Activated gamma-delta T cell treated with Interleukin-2 at 50 U/mL for 16 hours (primary cell): ENCODE results near the gene SFT2D3.

ENCODE experiments used
- DNase-seq: peaks from one replicate; pipeline ENCODE4 v3.0.0-alpha.2; 2020

Gene SFT2D3

DNA sequence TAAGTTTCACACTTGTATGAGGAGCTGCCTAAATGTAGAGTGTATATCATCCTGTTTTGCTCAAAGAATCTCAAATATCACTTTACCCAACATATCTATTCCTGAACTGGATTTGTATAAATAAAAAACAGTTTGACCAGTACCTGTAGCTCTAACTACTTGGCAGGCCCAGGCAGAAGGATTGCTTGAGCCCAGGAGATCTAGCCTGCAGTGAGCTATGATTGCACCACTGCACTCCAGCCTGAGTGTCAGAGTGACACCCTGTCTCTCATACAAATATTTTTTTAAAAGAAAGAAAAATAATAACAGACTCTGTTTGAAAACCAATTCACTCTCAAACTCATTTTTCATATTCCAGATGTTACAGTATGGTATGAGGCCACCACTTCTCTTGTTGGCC lies 18.2 kb upstream of the SFT2D3 start:
- DNase-seq, result no peak

DNA sequence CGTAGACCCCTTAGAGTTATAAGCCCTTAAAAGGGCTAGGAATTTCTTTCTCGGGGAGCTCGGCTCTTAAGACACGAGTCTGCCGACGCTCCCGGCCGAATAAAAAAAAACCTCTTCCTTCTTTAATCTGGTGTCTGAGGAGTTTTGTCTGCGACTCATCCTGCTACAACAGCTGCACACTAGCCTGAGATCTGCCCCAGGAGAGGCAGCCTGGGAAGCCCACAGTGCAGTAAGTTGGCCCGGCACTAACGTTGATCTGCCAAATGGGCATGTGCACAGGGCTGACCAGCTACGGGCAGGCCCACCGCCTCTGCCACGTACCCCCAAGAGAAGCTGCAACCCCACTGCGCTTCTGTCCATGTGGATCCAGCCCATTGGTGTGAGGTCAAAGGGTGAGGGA lies 17.5 kb upstream of the SFT2D3 start:
- no peak for DNase-seq

DNA sequence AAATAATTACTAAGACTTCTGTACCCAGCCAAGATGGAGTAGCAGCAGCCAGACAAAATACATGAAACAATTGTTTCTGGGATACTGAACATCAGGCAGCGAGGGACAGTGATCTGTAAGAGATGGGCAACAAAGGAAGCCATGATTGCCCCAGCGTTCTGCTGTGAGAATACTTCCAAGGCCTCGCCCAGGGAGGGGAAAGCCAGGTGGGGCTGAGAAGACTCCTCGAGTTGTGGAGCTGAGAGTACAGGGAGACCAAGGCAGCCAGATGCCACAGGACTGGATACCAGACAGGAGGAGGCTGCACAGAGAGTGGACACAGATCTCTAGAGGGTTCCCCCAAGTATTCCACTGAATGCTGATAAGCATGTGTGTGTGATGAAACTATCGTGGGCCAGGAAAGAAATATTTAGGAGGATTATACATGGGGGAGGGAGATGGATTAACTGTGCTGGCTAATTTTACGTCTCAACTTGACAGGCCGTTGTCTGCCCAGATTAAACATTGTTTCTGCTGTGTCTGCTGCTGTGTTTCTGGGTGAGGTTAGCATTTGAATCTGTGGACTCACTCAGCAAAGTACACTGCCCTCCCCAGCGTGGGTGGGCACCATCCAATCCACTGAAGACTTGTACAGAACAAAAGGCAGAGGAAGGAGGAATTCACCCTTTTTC lies 15.8 kb upstream of the SFT2D3 start:
- DNase-seq, result no peak

DNA sequence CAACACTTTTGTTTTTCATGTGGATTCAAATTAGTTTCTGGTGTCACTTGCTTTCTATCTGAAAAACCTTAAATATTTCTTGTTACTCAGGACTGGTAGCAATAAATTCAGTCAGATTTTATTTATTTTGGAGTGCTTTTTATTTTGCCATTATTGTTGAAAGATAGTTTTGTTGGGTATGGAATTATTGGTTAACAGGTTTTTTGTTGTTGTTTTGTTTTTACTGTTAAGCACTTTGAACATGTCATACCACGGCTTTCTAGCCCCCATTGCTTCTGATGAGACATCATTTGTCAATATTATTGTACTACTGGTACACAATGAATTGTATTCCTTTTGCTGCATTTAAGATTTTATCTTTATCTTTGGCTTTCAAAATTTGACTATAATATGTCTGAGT lies 12.9 kb upstream of the SFT2D3 start:
- no peak for DNase-seq

DNA sequence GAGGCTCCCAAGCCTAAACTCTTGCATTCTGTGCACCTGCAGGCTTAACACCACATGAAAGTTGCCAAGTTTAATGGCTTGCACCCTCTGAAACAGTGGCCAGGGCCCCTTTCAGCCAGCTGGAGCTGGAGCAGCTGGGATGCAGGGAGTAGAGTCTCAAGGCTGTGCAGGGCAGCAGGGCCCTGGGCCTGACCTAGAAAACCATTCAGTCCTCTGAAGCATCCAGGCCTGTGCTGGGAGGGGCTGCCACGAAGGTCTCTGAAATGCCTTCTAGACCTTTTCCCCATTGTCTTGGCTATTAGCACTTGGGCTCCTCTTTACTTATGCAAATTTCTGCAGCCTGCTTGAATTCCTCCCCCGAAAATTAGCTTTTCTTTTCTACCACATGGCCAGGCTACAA lies 10.6 kb upstream of the SFT2D3 start:
- DNase-seq, result no peak

DNA sequence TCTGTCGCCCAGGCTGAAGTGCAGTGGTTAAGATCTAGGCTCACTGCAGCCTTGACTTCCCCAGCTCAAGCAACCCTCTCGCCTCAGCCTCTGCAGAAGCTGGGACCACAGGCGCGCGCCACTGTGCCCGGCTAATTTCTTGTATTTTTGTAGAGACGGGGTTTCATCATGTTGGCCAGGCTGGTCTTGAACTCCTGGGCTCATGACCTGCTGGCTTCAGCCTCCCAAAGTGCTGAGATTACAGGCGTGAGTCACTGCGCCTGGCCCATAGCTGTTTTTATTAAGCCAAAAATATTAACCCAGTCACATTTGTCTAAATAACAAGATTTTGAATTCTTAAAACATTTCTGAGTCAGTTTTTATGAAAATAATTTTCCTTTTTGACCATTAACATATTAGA lies 6.3 kb upstream of the SFT2D3 start:
- DNase-seq, result no peak

DNA sequence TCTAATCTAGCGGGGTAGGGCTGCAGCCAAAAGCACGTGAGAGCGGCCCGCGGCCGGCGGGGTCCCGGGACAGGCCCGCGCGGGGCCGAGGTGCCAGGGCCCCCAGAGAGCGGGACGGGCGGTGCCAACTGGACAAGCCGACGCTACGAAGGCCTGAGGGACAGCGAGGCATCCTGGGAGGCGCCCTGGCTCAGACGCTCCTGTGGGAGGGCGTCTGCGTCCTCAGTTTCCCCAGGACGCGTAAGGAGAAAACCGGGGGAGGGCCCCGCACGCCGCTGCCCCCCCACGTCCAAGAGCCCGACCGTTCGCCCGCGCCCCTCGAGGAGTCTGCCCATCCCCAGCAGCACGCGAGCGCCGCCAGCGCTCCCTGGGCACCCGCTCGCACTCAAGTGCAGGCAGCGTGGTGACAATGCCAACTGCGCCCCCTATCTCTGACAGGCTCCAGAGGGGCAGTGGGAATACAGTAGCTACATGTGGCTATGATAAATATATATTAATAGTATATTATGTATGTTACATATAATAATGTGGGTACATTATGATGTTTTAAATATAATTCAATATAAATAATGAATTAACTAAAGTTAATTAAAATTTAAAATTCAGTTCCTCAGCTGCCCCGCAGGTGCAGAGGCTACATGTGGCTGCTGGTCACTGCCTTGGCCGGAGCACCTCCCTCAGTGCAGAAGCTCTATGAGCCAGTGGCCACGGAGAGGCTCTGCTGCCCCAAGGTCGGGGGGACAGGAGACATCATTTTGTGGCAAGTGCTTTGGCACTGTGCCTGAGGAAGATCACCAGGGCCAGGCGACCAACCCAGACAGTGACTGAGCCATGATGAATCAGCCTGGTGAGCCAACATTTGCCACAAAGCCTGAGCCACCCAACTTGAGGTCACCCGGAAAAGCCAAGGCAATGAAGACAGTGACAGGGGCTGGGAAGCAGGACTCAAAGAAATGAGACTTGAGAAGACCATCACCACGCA lies 5.5 kb upstream of the SFT2D3 start:
- no peak for DNase-seq

DNA sequence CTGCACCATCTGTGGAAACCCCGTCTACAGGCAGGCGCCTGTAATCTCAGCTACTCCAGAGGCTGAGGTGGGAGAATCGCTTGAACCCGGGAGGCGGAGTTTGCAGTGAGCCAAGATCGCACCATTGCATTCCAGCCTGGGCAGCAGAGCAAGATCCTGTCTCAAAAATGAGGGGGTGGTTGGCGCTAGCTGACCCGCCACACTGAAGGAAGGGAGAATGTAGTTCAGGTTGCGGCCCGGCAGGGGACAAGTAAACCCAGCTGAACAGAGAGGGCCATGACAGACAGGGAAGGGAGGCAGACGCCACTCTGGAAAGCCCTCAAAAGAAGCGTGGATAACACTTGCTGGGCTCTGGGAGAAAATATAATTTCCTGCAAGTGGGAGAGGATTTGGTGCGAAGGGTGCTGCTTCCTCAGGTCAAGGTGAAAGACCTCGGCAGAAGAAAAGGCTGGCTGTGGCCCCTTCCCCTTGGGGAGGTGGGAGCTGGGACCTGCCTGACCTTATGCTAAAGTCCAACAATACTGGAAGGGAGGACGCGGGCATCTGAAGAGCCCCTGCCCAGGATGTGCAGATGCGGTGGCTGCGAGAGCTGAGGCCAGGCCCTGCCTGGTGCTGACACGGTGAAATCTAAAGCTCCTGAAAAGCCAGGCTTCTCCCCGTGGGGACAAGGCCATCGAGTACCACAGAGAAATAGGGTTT lies 3.7 kb upstream of the SFT2D3 start:
- no peak for DNase-seq

DNA sequence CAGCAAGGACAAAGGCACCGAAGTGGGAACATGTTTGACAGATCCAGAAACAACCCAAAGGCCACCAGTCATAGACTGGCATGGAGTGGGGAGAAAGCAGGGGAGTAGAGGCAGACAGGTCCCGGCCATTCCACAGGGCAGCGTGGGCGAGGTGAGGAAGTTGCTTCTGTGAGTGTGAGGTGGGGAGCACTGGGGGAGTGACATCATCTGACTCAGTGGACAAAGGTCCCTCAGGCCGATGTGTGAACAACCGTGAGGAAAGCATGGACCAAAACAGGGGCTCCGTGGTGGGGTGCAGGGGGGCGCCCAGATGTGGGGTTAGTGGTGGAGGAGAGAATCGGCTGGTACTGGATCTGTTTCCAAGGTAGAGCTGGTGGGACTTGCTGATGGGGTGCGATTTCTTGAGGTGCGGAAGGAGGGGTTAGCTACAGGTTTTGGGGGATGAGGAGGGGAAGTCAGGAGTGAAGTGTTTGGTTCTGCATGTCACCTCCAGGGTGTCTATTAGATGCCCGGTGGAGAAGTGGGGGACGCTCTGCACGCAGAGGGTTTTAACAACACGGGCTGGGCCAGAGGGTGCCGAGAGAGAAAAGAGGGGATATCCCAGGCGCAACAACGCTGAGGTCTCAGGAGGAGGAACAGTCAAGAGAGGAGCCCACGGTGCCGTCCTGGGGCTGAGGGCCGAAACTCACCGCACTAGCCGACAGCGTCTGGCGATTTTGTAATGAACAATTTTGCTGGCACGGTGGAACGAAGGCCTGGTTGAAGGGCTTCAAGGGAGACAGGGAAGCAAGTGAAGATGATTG lies 2.5 kb upstream of the SFT2D3 start:
- DNase-seq, result no peak

DNA sequence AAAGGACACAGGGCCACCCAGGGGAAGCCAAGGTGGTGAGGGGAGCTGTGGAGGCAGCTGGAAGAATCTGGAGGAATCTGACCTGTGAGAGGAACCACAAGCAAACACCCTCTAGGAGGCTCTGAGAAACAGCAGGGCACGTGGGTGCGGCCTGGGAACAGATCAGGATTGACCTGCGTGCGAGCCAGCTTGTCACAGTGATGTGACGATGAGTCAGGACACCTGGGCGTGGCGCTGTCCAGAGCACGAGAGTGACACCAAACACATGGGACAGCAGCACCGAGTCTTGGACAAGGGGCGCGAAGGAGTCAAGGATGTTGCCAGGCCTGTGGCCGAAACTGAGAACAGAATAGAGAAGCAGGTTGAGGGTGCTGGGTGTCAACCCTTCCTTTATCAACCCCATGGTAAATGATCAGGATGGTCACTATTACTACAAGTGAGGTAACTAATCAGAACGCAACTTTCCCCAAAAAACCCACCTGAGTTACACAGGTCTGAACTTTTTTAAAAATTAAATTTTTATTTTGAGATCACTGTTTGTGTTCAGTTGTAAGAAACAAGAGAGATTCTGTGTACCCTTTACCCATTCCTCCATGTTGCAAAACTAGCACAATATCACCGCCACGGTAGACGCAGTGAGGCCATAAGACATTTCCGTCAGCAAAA lies 637 bp upstream of the SFT2D3 start:
- DNase-seq, result no peak

DNA sequence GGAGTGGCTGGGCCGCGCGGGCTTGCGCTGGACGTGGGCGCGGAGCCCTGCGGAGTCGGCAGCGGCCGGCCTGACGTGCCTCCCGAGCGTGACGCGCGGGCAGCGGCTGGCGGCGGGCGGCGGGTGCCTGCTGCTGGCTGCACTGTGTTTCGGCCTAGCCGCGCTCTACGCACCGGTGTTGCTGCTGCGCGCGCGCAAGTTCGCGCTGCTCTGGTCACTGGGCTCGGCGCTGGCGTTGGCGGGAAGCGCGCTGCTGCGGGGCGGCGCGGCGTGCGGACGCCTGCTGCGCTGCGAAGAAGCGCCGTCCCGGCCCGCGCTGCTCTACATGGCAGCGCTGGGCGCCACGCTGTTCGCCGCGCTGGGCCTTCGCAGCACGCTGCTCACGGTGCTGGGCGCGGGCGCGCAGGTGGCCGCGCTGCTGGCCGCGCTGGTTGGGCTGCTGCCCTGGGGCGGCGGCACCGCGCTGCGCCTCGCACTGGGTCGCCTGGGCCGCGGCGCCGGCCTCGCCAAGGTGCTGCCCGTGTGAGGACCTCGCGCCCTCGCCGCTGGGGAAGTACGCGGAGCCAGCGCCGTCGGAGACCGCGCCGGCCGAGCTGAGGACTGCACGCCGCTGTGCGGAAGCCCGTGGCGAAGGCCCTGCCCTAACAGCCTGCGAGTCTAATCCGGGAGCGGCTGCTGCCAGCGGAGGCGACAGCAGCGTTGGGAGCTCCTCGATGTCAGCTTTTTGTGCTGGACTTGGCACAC lies 526 bp downstream of the SFT2D3 start:
- DNase-seq, result peak; percentile 72

DNA sequence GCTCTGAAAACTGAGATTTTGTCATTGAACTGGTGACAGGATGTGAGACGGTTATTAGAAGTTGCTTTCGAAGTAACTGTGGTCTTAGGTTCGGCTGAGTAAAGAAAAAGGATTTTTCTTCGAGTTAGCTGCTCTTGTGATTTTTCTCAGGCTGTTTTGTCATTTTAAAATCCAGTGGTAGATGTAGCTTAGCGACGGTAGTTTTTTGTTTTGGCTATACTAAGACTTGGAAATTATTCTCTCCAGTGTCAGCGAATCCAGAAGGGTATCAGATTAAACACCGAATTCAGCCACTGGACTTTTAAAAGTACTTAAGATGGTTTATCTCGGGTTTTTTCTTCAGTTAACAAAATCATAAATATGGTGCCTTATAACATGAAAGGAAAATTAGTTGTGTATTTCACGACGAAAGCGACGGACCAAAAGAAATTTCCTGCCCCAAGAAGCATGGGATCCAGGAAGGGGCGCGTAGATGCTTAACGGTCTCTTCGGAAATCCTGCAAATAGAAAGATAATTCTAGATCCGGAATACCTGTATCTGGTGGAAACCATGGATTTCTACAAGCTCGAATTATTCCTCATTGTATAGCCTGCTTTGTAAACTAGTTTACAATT lies 1.2 kb downstream of the SFT2D3 start:
- DNase-seq, result no peak

DNA sequence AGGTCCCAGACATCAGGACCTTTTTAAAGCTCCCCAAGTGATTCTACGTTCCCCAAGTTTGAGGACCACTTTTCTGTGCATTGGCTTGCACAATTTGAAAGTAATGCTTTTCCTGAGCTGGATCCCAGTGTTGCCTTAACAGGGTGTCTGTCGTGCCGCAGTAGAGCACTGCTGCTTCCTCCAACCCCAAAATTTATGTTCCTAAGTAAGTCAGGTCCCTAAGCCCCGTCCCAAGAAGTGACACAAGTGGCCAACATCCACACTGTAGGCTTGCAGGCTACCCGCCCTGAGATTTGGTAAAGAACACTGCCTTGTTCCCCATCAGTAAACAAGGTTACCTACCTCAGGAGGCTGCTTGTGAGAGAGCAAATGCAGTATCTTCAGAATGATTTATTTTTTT lies 2.0 kb downstream of the SFT2D3 start:
- DNase-seq, result no peak

DNA sequence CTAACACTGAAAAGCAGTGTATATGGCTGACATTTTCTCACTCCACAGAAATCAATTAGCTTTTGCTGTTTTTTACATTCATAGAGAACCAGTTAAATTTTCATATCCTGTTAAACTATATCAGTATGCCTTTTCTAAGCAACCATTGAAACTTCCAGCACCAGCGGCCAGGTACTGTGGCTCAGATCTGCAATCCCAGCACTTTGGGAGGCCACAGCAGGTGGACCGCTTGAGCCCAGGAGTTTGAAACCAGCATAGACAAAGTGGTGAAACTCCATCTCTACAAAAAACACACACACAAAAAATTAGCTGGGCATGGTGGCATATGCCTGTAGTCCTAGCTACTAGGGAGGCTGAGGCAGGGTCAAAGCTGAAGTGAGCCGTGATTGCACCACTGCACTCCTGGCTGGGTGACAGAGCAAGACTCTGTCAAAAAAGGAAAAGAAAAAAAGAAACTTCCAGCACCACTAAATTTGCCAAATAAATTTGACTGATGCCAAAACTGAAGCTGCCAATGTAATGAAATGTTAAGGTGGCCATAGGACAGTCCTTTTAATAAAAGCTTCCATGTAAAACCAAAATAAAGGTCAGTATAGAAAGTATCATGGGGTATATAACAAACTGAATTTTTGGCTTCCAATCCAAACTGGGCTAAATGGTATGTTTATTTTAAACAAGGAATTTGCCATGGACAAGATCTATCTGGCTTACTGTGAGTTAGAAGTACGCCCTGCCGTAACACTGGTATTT lies 3.5 kb downstream of the SFT2D3 start:
- no peak for DNase-seq

DNA sequence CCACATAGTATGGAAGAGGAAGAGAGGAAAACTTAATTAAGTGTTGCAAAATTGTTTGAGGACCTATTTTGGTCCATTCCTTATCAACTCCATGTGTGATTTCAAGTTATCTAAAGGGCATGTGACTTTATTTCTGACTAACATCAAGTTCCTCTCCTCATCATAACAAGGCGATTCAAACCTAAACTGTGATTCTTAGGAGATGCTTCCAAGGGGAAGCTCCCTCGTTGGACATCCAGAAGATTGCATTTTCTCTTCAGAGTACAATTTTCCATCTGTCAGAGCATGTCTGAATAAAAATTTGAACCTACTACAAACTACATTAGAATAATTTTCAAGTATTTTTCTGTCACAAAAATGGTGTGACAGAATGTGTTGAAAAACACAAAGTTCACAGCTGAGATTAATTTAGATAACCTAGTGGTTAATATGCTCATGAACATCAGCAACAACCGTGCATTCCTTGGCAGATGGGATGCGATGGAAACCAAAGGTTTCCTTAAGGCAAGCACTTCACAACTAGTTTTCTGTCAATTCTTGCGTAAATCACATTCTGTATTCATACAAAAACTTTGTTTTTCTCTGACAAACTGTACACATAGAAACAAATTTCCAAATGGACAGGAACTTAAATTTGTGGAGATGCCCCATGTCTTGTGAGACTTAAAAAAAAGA lies 4.2 kb downstream of the SFT2D3 start:
- DNase-seq, result no peak

DNA sequence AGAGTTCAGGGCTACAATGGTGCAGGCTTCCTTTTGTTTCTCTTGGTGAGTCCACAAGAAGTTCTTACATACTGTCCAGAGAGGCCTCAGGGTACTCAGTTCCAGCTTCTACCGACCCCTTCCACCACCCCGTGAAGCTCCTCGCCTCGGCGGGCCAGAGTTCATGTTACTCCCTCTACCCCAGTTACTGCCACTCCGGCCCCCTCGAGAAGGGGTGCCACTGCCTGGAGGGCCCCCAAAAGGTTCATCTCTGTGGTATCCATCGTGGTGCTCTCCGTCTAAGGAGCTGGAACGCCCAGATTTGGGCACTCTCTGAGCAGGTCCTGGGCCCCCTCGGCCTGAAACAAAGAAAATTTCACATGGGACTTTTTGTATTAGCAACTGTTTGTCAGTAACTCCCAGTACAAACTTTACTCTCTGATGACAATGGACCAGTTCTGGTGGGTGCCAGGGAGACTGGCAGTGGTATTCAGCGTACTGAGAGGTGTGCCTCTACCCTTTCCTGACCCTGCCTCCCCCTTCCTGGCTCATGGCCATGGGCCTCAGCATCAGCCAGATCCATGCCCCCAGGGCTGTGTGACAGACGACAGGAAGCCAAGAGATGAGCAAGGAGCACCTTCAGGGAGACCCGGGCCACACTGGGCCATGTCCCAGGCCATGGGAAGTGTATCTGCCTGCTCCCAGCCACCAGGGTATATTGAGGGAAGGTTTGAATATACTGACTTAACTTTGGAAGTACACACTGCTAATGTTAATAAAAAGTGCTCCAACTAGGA lies 5.1 kb downstream of the SFT2D3 start:
- DNase-seq, result no peak

DNA sequence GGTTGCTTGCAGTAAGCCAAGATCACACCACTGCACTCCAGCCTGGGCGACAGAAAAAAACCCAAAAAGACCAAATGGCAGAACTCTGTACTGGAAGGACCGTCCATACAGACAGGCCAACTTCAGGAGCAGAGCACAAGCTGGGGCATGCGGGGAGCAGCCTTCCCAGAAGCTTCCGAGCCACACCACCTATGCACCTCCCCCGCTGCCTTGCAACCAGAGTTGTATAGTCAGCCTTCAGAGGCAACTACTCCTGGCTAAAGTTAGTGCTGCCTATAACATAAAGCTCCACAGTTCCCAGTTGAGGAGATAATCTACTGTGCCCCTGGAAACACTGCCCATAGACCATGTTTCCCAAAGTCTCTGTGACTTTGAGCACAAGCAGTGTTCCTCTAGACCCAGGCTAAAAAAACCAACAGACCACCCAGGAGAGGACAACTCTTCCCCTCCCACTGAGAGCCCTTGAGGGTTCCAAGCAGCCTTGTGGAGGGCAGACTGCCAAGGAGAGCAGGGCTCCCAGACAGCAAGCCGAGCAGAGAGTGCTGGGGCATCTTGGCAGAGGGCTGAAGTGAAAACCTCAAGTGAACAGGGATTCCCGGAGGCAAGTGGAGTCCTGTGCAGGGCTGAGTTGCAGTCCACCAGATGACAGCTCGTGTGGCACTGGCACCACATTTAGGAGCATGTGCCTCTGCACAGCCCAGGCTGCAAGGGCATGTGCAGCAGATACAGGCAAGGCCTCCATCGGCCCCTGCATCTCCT lies 6.8 kb downstream of the SFT2D3 start:
- DNase-seq, result no peak

DNA sequence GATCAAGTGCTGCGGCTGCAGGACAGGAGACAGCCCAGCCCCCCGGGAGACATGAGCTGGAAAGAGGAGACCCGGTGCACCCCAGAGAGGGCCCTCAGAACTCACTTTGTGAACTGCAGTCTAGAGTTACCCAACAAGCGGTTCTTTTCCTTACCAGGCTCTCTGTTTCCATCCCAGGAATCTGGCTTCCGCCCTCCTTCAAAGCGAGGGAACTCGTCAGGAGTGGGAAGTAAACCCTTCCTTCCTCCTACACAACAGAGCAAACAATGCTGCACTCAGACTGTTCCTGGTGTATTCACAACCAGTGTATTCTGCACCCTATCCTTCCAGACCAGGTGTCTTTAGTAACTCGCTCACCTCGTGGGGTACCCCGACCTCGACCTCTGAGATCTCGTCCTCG lies 8.0 kb downstream of the SFT2D3 start:
- DNase-seq, result no peak
